OCI-LY7 (cell line): ENCODE measurements around the gene KRTAP5-9.

ENCODE experiments used
- CTCF ChIP-seq: fragments of 200-600 bp; sonication (generic); conservative IDR thresholded peaks from 2 replicates; pipeline ENCODE4 v1.5.1; 2014; ENCODE audit warnings: mild to moderate bottlenecking, antibody characterized with exemption, low read length, moderate library complexity, mixed read lengths
- EZH2phosphoT487 ChIP-seq: fragments of 200-600 bp; sonication (generic); IDR thresholded peaks from 2 replicates; pipeline ENCODE4 v1.6.1; 2018; ENCODE audit warnings: low read depth, borderline replicate concordance, mild to moderate bottlenecking, mixed run types, antibody characterized with exemption, low read length, moderate library complexity, mixed read lengths

DNA sequence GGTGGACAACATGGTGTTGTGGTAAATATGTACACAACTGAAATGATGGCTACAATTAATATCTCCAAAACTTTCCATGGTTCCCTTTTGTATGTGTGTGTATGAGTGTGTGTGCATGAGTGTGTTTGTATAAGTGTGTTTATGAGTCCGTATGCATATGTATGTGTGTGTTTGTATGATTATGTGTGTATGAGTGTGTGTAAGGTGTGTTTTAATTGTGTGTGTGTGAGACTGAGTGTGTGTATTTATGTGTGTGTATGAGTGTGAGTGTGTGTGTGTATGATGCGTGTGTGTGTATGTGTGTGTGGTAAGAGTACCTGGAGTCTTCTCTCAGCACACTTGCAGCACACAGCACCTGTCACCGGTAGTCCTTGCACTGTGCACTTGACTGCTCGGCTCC, 7.8 kb downstream of the KRTAP5-9 start:
- TF ChIP-seq CTCF (no peak), EZH2phosphoT487 (no peak)
